ENCODE results near the gene XRRA1.

GRCh38 chr11:74909812-74910211, 39.1 kb downstream of the XRRA1 start:
- TF ChIP-seq EZH2 (IDR thresholded peaks at IDR 0.05; ENCODE audit: low read length, unreplicated experiment) (no peak), CTCF (conservative IDR thresholded peaks at IDR 0.05; ENCODE audit: low read depth, low read length) (no peak)

Data from PC-3 (cell line).